ENCODE data around the gene PRRG3. TPM values are rescaled to one million over a fixed set of nuclear protein-coding genes. Genes with fewer than 3 reads are reported as not detected.
"Not testable (repeated sequence)": the region's sequence is repeated elsewhere in the genome, so short reads cannot be mapped to it uniquely, and the experiment has no call there.

PRRG3 gene
- total RNA-seq, 1 donor from 2014 or later = 1.9 TPM

- peaks cover 18% of the 10 kb centered on the region for H3K9me3 Mint-ChIP-seq
- Histone ChIP-seq H3K79me2 (ENCODE audit: low read depth) (no peaks in the 10 kb centered on the region), H3K27me3 (peaks cover 40% of the 10 kb centered on the region), H3K4me2 (peak overlapping the region; percentile 79), H3K27ac (no peak overlapping the region), H3F3A (ENCODE audit: low read depth) (no peaks in the 10 kb centered on the region), H3K4me3 (peak overlapping the region; percentile 55), H3K36me3 (no peaks in the 10 kb centered on the region), H4K20me1 (ENCODE audit: low read depth) (no peaks in the 10 kb centered on the region), H3K9me3 (ENCODE audit: low read depth) (no peaks in the 10 kb centered on the region), H2AFZ (replicated peaks) (peak overlapping the region; percentile 50), H3K4me1 (no peaks in the 10 kb centered on the region), H3K9ac (no peak overlapping the region)
- H3K4me3 Mint-ChIP-seq = peak overlapping the region; percentile 83
- DNase-seq (ENCODE audit: low spot score) = no peak
- TF ChIP-seq, protein P1, sequence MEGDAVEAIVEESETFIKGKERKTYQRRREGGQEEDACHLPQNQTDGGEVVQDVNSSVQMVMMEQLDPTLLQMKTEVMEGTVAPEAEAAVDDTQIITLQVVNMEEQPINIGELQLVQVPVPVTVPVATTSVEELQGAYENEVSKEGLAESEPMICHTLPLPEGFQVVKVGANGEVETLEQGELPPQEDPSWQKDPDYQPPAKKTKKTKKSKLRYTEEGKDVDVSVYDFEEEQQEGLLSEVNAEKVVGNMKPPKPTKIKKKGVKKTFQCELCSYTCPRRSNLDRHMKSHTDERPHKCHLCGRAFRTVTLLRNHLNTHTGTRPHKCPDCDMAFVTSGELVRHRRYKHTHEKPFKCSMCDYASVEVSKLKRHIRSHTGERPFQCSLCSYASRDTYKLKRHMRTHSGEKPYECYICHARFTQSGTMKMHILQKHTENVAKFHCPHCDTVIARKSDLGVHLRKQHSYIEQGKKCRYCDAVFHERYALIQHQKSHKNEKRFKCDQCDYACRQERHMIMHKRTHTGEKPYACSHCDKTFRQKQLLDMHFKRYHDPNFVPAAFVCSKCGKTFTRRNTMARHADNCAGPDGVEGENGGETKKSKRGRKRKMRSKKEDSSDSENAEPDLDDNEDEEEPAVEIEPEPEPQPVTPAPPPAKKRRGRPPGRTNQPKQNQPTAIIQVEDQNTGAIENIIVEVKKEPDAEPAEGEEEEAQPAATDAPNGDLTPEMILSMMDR (IDR thresholded peaks at IDR 0.05) = no peak
- TF ChIP-seq EZH2 (IDR thresholded peaks at IDR 0.05) (no peak), EZH2phosphoT487 (IDR thresholded peaks at IDR 0.05) (no peak)
- H3K36me3 Mint-ChIP-seq = no peaks in the 10 kb centered on the region
- peaks cover 11% of the 10 kb centered on the region for H3K27me3 Mint-ChIP-seq (ENCODE audit: insufficient read depth, low read depth)
- H3K4me1 Mint-ChIP-seq = peaks cover 7% of the 10 kb centered on the region
- no peak overlapping the region for H3K27ac Mint-ChIP-seq
Measured at GRCh38 chrX:151695583-151696340, 504 bp downstream of the PRRG3 start.

GRCh38 chrX:151697082-151697481 lies 1.8 kb downstream of the PRRG3 start:
- H3F3A ChIP-seq (ENCODE audit: low read depth); H3K4me3 Mint-ChIP-seq; H3K79me2 ChIP-seq (ENCODE audit: low read depth); H3K9ac ChIP-seq; DNase-seq (ENCODE audit: low spot score); H3K4me3 ChIP-seq; H3K4me1 Mint-ChIP-seq; H3K4me2 ChIP-seq; H3K4me1 ChIP-seq; H3K27ac Mint-ChIP-seq; H3K36me3 Mint-ChIP-seq; H4K20me1 ChIP-seq (ENCODE audit: low read depth); H3K27ac ChIP-seq; H2AFZ ChIP-seq (replicated peaks); H3K9me3 ChIP-seq (ENCODE audit: low read depth); H3K36me3 ChIP-seq: not testable (repeated sequence)
- peaks cover 13% of the 10 kb centered on the region for H3K27me3 Mint-ChIP-seq (ENCODE audit: insufficient read depth, low read depth)
- H3K27me3 ChIP-seq = peaks cover 40% of the 10 kb centered on the region
- H3K9me3 Mint-ChIP-seq = peaks cover 20% of the 10 kb centered on the region

GRCh38 chrX:151697522-151697921 lies 2.3 kb downstream of the PRRG3 start:
- Histone ChIP-seq H3F3A (ENCODE audit: low read depth) (no peaks in the 10 kb centered on the region), H3K36me3 (no peaks in the 10 kb centered on the region), H3K79me2 (ENCODE audit: low read depth) (no peaks in the 10 kb centered on the region), H2AFZ (replicated peaks) (no peak overlapping the region), H3K4me3 (no peak overlapping the region), H3K9ac (no peak overlapping the region), H3K4me1 (no peaks in the 10 kb centered on the region), H3K27ac (no peak overlapping the region), H4K20me1 (ENCODE audit: low read depth) (no peaks in the 10 kb centered on the region), H3K27me3 (peaks cover 40% of the 10 kb centered on the region), H3K9me3 (ENCODE audit: low read depth) (no peaks in the 10 kb centered on the region), H3K4me2 (no peak overlapping the region)
- peaks cover 7% of the 10 kb centered on the region for H3K4me1 Mint-ChIP-seq
- TF ChIP-seq, protein P1 (IDR thresholded peaks at IDR 0.05) = no peak
- TF ChIP-seq EZH2 (IDR thresholded peaks at IDR 0.05) (no peak), EZH2phosphoT487 (IDR thresholded peaks at IDR 0.05) (no peak)
- H3K4me3 Mint-ChIP-seq = no peak overlapping the region
- H3K36me3 Mint-ChIP-seq = no peaks in the 10 kb centered on the region
- H3K27ac Mint-ChIP-seq = no peak overlapping the region
- H3K27me3 Mint-ChIP-seq (ENCODE audit: insufficient read depth, low read depth) = peaks cover 13% of the 10 kb centered on the region
- DNase-seq (ENCODE audit: low spot score) = no peak
- peaks cover 21% of the 10 kb centered on the region for H3K9me3 Mint-ChIP-seq

DNA sequence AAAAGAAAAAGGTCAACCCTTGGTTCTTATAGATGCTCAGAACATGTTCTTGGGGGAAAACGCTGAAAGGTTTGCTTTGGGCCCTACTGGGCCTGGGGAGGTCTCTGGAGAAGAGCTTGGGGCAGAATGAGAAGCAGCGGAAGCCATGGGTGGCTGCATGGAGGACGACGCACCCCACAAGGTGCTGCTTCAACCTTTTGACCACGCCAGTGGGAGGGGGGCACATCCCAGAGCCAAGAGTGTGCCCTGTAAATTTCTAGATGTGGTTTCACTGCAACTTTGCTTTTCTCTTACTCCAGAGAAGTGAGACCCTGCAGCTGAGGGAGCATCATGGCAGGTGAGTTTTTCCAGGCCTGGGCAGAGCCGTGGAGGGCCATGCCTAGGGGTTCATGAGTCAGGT lies 3.2 kb downstream of the PRRG3 start:
- H3K27ac Mint-ChIP-seq = no peak overlapping the region
- TF ChIP-seq EZH2phosphoT487 (IDR thresholded peaks at IDR 0.05) (no peak), EZH2 (IDR thresholded peaks at IDR 0.05) (no peak)
- TF ChIP-seq, protein P1 (IDR thresholded peaks at IDR 0.05) = no peak
- H3K4me1 ChIP-seq = no peaks in the 10 kb centered on the region
- no peaks in the 10 kb centered on the region for H3K9me3 ChIP-seq (ENCODE audit: low read depth)
- H3K4me2 ChIP-seq = no peak overlapping the region
- no peaks in the 10 kb centered on the region for H3K36me3 ChIP-seq
- no peak overlapping the region for H3K4me3 ChIP-seq
- H3F3A ChIP-seq (ENCODE audit: low read depth) = no peaks in the 10 kb centered on the region
- H3K4me1 Mint-ChIP-seq = peaks cover 7% of the 10 kb centered on the region
- H3K4me3 Mint-ChIP-seq = no peak overlapping the region
- DNase-seq (ENCODE audit: low spot score) = no peak
- H4K20me1 ChIP-seq (ENCODE audit: low read depth) = no peaks in the 10 kb centered on the region
- H3K9me3 Mint-ChIP-seq = peaks cover 16% of the 10 kb centered on the region
- no peak overlapping the region for H3K27ac ChIP-seq
- no peaks in the 10 kb centered on the region for H3K79me2 ChIP-seq (ENCODE audit: low read depth)
- no peak overlapping the region for H3K9ac ChIP-seq
- H3K27me3 ChIP-seq = peaks cover 30% of the 10 kb centered on the region
- H3K27me3 Mint-ChIP-seq (ENCODE audit: insufficient read depth, low read depth) = peaks cover 13% of the 10 kb centered on the region
- H2AFZ ChIP-seq (replicated peaks) = no peak overlapping the region
- H3K36me3 Mint-ChIP-seq = no peaks in the 10 kb centered on the region
